K562 (cell line): Measurements from ENCODE around the gene MYOT.

Experiments
- IRF9 ChIP-seq: fragments of 450-650 bp; IDR thresholded peaks from 2 replicates; pipeline ENCODE4 v1.6.1; 2016; ENCODE audit warnings: missing biosample characterization, missing genetic modification characterization
- PHF21A ChIP-seq: fragments of 450-650 bp; IDR thresholded peaks from 2 replicates; pipeline ENCODE4 v1.6.1; 2017; ENCODE audit warnings: low read depth, borderline replicate concordance
- RAD21 ChIP-seq, 2 experiments: fragments of 250-450 bp in 1 of 2; fragments of 450-650 bp in 1 of 2; sonication (Bioruptor Pico) in 1 of 2; formaldehyde crosslinking in 1 of 2; IDR thresholded peaks in 1 of 2; conservative IDR thresholded peaks in 1 of 2; 2 replicates each; pipeline versions ENCODE4 v1.4.0 to v1.8.0; 2020 to 2022; ENCODE audit warnings: mild to moderate bottlenecking in 2 of 2, moderate library complexity in 1 of 2
- SMAD3 ChIP-seq: fragments of 450-650 bp; formaldehyde crosslinking; conservative IDR thresholded peaks from 2 replicates; pipeline ENCODE4 v1.4.0; 2020; ENCODE audit warnings: mild to moderate bottlenecking
- SMAD4 ChIP-seq: fragments of 250-450 bp; sonication (Bioruptor Pico); conservative IDR thresholded peaks from 2 replicates; pipeline ENCODE4 v1.8.0; 2021; ENCODE audit warnings: inconsistent platforms, mild to moderate bottlenecking, moderate library complexity
- SMARCC2 ChIP-seq: fragments of 450-650 bp; IDR thresholded peaks from 2 replicates; pipeline ENCODE4 v1.6.1; 2017; ENCODE audit warnings: antibody characterized with exemption, moderate library complexity, mild to moderate bottlenecking, low read depth
- TAF1 ChIP-seq: IDR thresholded peaks from 2 replicates; pipeline ENCODE4 v1.6.1; 2011; ENCODE audit warnings: mild to moderate bottlenecking, low read length, moderate library complexity; ENCODE audit not compliant: insufficient read depth, control insufficient read depth, severe bottlenecking; ENCODE audit errors: extremely low read depth
- ZNF830 ChIP-seq: fragments of 250-450 bp; sonication (Bioruptor Pico); IDR thresholded peaks from 2 replicates; pipeline ENCODE4 v1.5.0; 2021; ENCODE audit warnings: mild to moderate bottlenecking

GRCh38 chr5:137825165-137825564, 42.5 kb upstream of the MYOT start:
- TF ChIP-seq SMAD4 (CRISPR knock-in tag) (no peak), IRF9 (tag) (no peak), PHF21A (no peak), RAD21 (CRISPR knock-in tag; conservative IDR thresholded peaks at IDR 0.05 in 1 of 2, IDR thresholded peaks at IDR 0.05 in 1 of 2) (no peak), SMARCC2 (no peak), ZNF830 (CRISPR knock-in tag) (no peak), TAF1 (no peak), SMAD3 (CRISPR knock-in tag) (no peak)
